ENCODE results near the gene UPB1. TPM values are rescaled to one million over a fixed set of nuclear protein-coding genes. Genes with fewer than 3 reads are reported as not detected.

Gene UPB1
- total RNA-seq, 1 donor from 2014 or later: not detected

DNA sequence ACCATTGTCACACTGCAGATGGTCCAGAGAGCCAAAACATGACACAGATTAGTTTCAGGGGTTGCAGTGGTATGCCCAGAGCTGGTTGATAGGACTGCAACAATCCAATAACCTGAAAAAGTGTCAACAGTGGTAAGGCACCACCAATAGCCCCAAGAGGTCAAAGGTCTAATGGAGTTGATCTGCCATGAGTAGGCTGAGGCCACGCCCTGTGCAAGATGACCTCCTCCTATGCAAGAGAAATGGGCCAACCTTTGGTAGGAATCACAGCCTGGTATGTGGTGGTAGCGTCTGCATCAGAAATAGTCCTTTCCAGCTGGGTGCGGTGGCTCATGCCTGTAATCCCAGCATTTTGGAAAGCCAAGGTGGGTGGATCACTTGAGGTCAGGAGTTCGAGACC is 40.2 kb downstream of the UPB1 start:
- H3K4me1 ChIP-seq: no peaks in the 10 kb centered on the region
- no peak overlapping the region for H3K4me3 ChIP-seq
- no peak overlapping the region for H3K27ac ChIP-seq
- TF ChIP-seq CTCF (IDR thresholded peaks at IDR 0.05): no peak
- peaks cover 12 to 13% of the 10 kb centered on the region in 2 donors for H3K36me3 ChIP-seq
- no peaks in the 10 kb centered on the region for H3K27me3 ChIP-seq
- no peaks in the 10 kb centered on the region for H3K9me3 ChIP-seq
- intact Hi-C loops (cut with DNase I): no loop called here
- DNase-seq (ENCODE audit: low spot score in 2 of 2): no peak

DNA sequence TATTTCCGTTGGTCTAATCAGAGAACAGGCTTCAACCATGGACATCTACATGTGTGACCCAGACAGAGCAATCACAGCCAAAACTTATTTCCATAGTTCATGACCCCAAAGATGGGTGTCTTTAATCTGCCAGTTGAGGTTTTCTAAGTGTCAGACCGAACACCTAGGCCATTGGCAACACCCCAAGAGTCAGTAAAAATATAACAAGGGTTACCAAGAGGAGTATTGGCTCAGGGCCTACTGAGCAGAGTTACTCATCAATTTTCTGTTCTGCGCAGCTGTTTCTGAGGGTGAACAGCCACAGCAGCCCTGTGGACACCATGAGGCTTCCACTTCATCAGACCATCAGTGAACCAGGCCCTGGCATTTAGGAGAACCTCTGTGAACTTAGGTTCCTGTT is 41.0 kb downstream of the UPB1 start:
- peaks cover 17 to 20% of the 10 kb centered on the region in 2 donors for H3K36me3 ChIP-seq
- H3K9me3 ChIP-seq: no peaks in the 10 kb centered on the region
- no peak overlapping the region for H3K4me3 ChIP-seq
- no peak for TF ChIP-seq CTCF (IDR thresholded peaks at IDR 0.05)
- intact Hi-C loops (cut with DNase I): no loop called here
- DNase-seq (ENCODE audit: low spot score in 2 of 2): no peak
- H3K27me3 ChIP-seq: no peaks in the 10 kb centered on the region
- H3K4me1 ChIP-seq: no peaks in the 10 kb centered on the region
- no peak overlapping the region for H3K27ac ChIP-seq

DNA sequence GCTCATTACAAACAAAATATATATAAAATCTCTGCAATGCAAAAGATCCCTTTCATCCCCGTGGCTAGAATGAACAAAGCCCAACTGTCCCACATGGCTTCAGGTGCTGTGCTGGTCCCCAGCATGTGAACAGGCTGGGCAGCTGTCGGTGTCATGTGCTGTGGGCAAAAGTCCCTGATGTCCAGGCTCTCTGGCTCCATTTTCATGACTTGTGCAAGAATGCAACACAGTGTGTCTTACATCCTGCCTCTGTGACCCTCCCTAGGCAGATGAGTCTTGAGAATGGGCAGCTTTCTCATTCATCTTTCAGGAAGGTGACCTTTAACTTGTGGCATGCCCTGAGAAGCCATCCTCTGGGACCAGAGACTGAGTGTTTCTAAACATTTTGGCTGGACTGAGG is 45.3 kb downstream of the UPB1 start:
- peaks cover 2 to 6% of the 10 kb centered on the region in 2 donors for H3K4me1 ChIP-seq
- no peak for DNase-seq (ENCODE audit: low spot score in 2 of 2)
- H3K9me3 ChIP-seq: no peaks in the 10 kb centered on the region
- H3K27me3 ChIP-seq: no peaks in the 10 kb centered on the region
- H3K27ac ChIP-seq: no peak overlapping the region
- H3K4me3 ChIP-seq: no peak overlapping the region
- no peak for TF ChIP-seq CTCF (IDR thresholded peaks at IDR 0.05)
- intact Hi-C loops (cut with DNase I): no loop called here
- H3K36me3 ChIP-seq: peaks cover 52 to 53% of the 10 kb centered on the region in 2 donors

GRCh38 chr22:24541681-24542515 is 46.8 kb downstream of the UPB1 start:
- intact Hi-C loops (cut with DNase I): no loop called here
- TF ChIP-seq CTCF (IDR thresholded peaks at IDR 0.05): no peak
- Histone ChIP-seq H3K4me1 (peaks cover 2 to 6% of the 10 kb centered on the region in 2 donors), H3K27ac (no peak overlapping the region), H3K27me3 (no peaks in the 10 kb centered on the region), H3K4me3 (no peak overlapping the region), H3K36me3 (peaks cover 59 to 60% of the 10 kb centered on the region in 2 donors), H3K9me3 (no peaks in the 10 kb centered on the region)
- DNase-seq (ENCODE audit: low spot score in 2 of 2): no peak

GRCh38 chr22:24542641-24543040 is 47.5 kb downstream of the UPB1 start:
- Histone ChIP-seq H3K36me3 (peaks cover 67 to 68% of the 10 kb centered on the region in 2 donors), H3K27ac (no peak overlapping the region), H3K4me3 (no peak overlapping the region), H3K4me1 (peaks cover 2 to 6% of the 10 kb centered on the region in 2 donors), H3K27me3 (no peaks in the 10 kb centered on the region), H3K9me3 (no peaks in the 10 kb centered on the region)
- DNase-seq (ENCODE audit: low spot score in 2 of 2): no peak
- TF ChIP-seq CTCF (IDR thresholded peaks at IDR 0.05): no peak
- intact Hi-C loops (cut with DNase I): no loop called here

All from ascending aorta (tissue), 2 donors.